HT1080 (cell line): ENCODE results near the gene ADGRB2. TPM values are rescaled to one million over a fixed set of nuclear protein-coding genes. Genes with fewer than 3 reads are reported as not detected.
"Not testable (repeated sequence)": the region's sequence is repeated elsewhere in the genome, so short reads cannot be mapped to it uniquely, and the experiment has no call there.

Experiments used
- DNase-seq: peaks from one replicate; pipeline ENCODE4 v3.0.0-alpha.2; 2015; ENCODE audit warnings: low read depth
- total RNA-seq: library from RNA; depleted of rRNA; stranded (reverse); fragments of >200 nt; shearing (Covaris generic); gene quantifications from 2 replicates; pipeline ENCODE4 v1.2.3, GENCODE V29; 2014

Gene ADGRB2
- total RNA-seq, 1 experiment from 2014 or later, result 14.1 TPM

DNA sequence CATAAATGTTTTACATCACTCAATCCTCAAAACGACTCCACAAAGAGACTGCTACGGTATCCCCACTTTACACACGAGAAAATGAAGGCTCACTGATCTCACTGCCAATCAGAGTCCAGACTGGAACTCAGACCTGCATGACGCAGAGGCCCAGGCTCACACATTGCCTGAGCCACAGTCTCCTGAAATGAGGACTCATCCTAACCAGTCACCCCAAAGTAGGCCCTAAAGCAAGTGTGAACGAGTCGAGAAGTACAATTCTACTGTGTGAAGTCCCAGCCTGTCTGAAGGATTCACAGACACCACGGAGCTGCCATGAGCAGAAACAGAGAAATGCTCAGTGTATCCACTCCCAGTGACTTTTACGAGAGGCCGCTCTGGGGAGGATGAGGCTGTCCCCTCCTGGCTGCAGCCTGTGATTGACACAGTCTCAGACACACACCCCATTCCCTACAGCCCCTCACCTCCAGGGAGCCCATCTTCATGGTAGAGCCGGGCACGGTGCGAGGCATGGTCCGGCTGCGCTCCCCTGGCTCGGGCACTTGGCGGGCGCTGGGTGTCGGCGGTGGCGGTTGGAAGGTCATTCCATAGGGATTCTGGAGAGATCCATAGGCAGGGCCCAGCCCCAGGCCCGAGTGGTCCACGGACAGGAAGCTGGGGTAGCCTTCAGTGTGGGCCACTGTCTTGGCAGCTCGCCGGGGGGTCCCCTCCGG lies 33.6 kb downstream of the ADGRB2 start:
- DNase-seq, result no peak

DNA sequence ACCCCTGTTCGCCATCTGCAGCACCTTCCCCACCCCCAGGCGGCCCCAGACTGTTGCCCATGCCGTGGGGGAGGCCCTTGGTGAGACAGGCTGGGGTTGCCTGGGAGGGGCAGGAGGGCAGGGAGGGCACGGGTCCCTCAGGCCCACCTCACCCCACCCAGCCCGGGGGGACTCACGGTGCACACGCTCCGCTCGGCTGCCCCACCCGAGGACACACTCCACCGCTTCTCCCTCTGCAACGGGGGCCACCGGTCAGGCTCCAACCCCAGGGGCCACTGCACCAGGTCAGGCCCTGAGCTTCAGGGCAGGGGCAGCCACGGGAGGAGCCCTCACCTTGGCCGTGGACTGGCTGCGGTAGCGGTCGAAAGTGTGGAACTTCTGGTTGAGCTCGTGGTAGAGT lies 36.3 kb downstream of the ADGRB2 start:
- no peak for DNase-seq

DNA sequence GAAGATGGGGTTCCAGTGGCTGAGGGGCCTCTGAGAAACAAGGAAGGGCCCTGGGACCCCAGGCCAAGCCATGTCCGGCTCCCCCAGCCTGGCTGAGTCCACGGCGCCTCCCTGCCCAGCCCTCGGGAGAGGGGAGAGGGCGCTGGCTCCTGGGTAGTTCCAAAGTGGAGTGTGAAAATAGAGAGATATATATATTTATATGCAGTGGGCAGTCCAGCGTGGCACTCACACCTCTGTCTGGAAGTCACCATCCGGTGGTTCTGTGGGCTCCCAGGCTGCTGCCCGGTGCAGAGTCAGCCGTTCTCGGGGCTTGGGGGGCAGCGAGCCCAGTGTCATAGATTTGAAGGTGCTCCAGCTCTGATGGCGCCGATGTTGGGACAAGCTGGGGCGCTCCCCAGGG lies 36.9 kb downstream of the ADGRB2 start:
- no peak for DNase-seq

DNA sequence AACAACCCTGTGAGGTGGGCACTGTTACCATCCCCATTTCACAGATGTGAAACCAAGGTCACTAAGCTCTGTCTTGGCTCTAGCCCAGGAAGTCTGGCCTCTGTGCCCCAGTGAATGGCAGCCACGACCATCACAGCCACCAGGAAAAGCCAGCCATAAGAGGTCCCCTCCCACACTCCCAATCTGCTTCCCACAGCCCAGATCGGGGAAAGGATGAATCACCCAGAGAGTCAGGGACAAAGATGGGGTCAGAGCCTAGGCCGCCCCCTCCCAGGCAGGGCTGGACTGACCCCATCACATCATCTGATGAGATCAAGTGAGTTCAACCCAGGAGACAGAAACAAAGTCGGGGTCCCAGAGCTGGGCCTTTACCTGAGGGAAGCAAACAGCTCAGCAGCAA lies 37.4 kb downstream of the ADGRB2 start:
- no peak for DNase-seq

- DNase-seq, result no peak
Observed at GRCh38 chr1:31725777-31726535, 38.2 kb downstream of the ADGRB2 start.

GRCh38 chr1:31725134-31725533 lies 39.0 kb downstream of the ADGRB2 start:
- DNase-seq, result no peak

- peak; percentile 76 for DNase-seq
Observed at GRCh38 chr1:31723828-31724359, 40.2 kb downstream of the ADGRB2 start.

DNA sequence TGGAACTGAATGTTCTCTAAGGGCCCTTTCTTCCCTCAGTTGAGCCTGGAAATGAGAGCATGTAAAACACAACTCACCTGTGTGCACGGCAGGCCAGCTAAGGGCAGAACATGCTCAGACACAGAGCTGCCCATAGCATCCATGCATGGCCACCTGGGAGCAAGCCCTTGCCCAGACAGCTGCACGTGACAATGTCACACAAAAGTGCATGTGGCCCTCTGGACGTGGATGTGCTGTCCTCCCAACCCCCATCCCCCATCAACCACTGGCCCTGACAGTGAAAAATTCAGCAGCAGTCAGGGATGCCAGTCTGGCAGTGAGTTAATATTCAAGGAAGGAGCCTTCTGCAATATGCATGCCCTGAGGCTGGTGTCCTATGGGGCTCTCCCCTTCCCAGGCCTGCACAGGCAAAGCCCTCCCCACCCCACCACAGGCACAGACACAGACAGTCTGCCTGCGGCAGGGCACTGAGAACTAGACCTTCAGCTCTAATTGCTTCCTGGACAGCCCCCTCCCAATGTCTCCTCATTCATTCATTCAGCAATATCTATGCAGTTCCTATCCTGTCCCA lies 45.7 kb downstream of the ADGRB2 start:
- no peak for DNase-seq

- DNase-seq, result peak; percentile 71
Observed at GRCh38 chr1:31717341-31717740, 46.8 kb downstream of the ADGRB2 start.

DNA sequence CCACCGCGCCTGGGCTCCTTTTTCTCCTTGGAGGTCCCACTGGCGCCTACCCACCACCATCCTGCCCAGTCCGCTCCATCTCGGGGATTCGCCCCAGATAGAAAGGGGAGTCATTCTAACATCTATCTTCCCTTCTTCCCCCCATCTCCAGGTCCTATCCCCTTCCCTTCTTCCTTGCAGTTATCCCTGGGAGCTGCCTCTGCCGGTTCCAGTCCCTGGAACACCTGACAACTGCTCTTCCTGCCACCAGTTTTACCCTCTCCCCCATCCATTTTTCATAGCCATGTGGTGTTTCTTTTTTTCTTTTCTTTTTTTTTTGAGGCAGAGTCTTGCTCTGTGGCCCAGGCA lies 48.3 kb downstream of the ADGRB2 start:
- DNase-seq, result no peak

DNA sequence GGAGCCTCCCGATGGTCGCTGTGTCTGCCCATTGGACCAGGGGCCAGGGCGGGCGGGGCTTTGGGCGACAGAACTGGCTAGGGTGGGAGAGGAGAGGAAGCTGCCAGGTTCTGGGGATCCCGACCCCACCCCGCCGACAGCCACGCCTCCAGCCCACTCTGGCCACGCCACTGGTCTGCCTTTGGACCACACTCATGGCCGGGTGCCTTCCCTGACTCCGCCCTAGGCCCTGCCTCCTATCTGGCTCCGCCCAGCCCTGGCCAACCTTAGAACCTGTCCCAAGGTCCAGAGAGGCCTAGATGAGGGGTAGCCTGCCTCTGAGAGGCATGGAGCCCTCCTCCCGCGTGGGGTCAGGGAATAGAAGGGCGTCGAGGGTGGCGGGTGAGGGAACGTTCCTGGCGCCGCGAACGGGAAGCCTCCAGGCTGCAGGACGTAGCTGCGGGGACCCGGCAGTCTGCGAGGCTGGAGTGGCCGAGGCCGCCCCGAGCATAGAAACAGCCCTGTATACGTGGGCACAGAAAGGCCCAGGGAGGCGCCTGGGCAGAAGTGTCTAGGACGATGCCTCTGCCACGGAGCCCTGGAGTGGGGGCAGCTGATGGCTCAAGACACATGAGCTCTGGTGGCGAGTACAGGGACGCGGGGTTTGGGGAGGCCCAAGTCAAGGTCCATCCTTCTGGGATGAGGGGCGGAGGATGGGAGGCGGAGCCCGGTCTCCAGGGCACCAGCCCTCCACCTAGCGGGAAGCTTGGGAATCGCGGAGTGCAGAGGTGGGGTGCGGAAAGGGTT lies 48.9 kb downstream of the ADGRB2 start:
- peak; percentile 24 for DNase-seq

- no peak for DNase-seq
Observed at GRCh38 chr1:31714442-31715086, 49.6 kb downstream of the ADGRB2 start.

DNA sequence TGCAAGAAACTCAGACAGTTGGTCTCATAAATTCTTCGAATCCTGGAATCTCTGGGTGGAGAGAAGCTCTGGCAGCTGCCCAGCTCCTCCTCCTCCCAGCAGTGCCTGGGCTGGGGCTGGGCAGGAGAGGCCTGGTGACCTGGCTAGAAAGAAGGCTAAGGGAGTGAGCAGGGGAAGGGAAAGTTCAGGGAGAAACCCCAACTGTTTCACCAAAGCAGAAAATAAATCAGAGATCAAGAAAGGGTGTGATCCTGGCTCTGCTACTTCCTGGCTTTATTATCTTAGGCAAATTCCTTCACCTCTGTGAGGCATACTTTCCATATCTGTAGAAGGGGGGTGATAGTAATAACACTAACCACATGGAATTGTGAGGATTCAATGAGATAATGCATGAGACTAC lies 51.5 kb downstream of the ADGRB2 start:
- peak; percentile 60 for DNase-seq

GRCh38 chr1:31712068-31712467 lies 52.1 kb downstream of the ADGRB2 start:
- no peak for DNase-seq

GRCh38 chr1:31708324-31708723 lies 55.8 kb downstream of the ADGRB2 start:
- DNase-seq, result no peak

DNA sequence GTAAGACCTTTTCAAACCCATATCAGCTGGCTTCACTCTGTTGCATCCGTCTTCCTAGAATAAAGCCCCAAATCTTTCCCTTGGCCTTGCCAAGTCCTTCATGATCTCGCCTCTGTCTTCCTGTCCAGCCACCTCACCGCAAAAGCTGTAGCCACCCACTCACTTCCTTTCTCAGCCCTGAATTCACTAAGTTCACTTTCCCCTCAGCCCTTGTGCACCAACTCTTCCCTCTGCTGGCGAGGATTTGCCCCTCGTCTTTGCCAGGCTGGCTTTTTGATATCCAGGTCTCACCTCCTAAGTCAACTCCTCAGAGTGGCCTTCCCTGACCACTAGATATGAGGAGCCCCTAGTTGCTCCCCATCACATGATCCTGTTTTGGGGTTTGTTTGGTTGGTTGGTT lies 56.4 kb downstream of the ADGRB2 start:
- DNase-seq, result peak; percentile 82

DNA sequence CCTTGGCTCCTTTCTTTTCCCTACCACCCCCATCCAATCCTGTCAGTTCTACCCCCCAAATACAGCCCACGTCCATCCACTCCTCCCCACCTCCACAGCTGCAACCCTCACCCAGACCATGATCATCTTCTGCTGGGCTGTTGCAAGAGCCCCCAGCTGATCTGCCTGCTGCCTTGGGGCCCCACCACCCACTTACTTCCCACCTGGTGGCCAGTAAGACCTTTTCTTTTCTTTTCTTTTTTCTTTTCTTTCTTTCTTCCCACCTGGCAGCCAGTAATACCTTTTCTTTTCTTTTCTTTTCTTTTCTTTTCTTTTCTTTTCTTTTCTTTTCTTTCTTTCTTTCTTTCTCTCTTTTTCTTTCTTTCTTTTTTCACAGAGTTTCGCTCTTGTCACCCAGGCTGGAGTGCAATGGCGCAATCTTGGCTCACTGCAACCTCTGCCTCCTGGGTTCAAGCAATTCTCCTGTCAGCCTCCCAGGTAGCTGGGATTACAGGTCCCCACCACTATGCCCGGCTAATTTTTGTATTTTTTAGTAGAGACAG lies 57.0 kb downstream of the ADGRB2 start:
- DNase-seq, result not testable (repeated sequence)

DNA sequence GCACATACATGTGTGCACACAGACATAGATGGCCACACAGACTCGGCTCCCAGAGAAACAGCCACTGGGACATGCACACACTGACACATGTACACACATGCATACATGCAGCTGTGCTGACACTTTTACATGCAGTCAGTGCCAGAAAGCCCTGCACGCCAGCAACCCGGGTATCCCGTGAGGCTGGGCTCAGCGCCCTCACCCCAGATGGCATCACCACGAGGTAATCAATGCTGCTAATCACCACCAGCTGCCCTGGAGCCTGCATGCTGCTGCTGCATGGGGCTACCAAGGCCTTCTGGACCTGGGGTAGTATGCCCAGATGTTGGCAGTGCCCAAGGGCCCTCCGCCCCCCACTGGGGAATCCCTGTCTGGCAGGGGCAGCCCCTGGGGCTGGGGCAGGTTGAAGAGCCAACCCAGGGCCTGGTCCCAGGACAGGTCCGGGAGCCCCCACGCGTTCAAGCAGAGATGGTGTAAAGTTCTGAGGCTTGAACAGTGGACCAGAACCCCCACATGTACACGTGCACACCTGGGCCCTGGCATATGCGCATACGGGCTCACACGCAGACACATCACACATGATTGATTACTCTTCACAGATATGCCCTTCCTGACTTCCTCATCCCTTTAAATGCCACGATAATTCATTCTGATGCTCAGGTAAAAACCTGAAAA lies 57.6 kb downstream of the ADGRB2 start:
- DNase-seq, result no peak

- peak; percentile 71 for DNase-seq
Observed at GRCh38 chr1:31705080-31705866, 58.9 kb downstream of the ADGRB2 start.
